Endothelial cell of umbilical vein (primary cell): Measurements from ENCODE around the gene SSTR5. TPM values are rescaled to one million over a fixed set of nuclear protein-coding genes. Genes with fewer than 3 reads are reported as not detected.
A peak's percentile ranks its signal among the peaks of the same experiment; 100 is the strongest.

ENCODE experiments used
- BruUV-seq: library from RNA; stranded (reverse); fragments of 400-500 nt; replicated peaks from 2 replicates; lab custom pipeline; 2021; lab: Mats Ljungman, UMichigan
- CTCF ChIA-PET: fragments of 300-600, 350-600 bp; sonication (Branson Sonifier 250); formaldehyde crosslinking; loops from one replicate; lab custom pipeline; 2021; ENCODE audit warnings: antibody characterized with exemption, inconsistent platforms; lab: Charles Lee
- POLR2A ChIA-PET: fragments of 300-600, 350-600 bp; sonication (Branson Sonifier 250); formaldehyde crosslinking; loops from one replicate; lab custom pipeline; 2021; ENCODE audit warnings: antibody characterized with exemption, inconsistent platforms; lab: Charles Lee
- DNase-seq: peaks from one replicate; pipeline ENCODE4 v3.0.0-alpha.2; 2011; ENCODE audit warnings: low read depth, low spot score
- FAIRE-seq: peaks from 2 replicates; lab custom pipeline; 2011; peaks lifted over from hg19 to GRCh38; lab: Jason Lieb, UNC
- H2AFZ ChIP-seq: 2 replicates; pipeline ENCODE4 v1.6.0; 2012; ENCODE audit warnings: low read depth, low read length, control low read depth, inconsistent platforms
- H3K27ac ChIP-seq: 2 replicates; pipeline ENCODE4 v1.5.1; 2011; ENCODE audit warnings: low read depth, mild to moderate bottlenecking, control low read depth, low read length, moderate library complexity; ENCODE audit not compliant: insufficient read depth
- H3K27me3 ChIP-seq, 2 experiments: 2 replicates each; pipeline versions ENCODE4 v1.6.0 to v1.6.1; 2011; ENCODE audit warnings: low read length in 2 of 2, mixed read lengths in 1 of 2; ENCODE audit not compliant: control insufficient read depth in 2 of 2, insufficient read depth in 2 of 2
- H3K36me3 ChIP-seq, 2 experiments: 2 replicates in 1 of 2; 3 replicates in 1 of 2; pipeline ENCODE4 v1.5.1; 2011; ENCODE audit warnings: low read length in 2 of 2, mild to moderate bottlenecking in 1 of 2, moderate library complexity in 1 of 2; ENCODE audit not compliant: control insufficient read depth in 2 of 2, insufficient read depth in 2 of 2; ENCODE audit errors: extremely low read depth in 1 of 2
- H3K4me1 ChIP-seq: 3 replicates; pipeline ENCODE4 v1.5.1; 2011; ENCODE audit warnings: mild to moderate bottlenecking, low read length; ENCODE audit not compliant: control insufficient read depth, insufficient read depth; ENCODE audit errors: extremely low read depth
- H3K4me2 ChIP-seq: 2 replicates; pipeline ENCODE4 v1.6.1; 2011; ENCODE audit warnings: low read length, control low read depth, mixed read lengths; ENCODE audit not compliant: insufficient read depth
- H3K4me3 ChIP-seq, 3 experiments: fragments of 200-600 bp in 1 of 3; sonication (generic), shearing (Covaris generic) in 1 of 3; replicated peaks in 1 of 3; 2 replicates each; pipeline ENCODE4 v1.5.1; 2011 to 2016; ENCODE audit warnings: control low read depth in 3 of 3, low read length in 3 of 3, mild to moderate bottlenecking in 2 of 3, inconsistent platforms in 1 of 3, low read depth in 1 of 3, moderate library complexity in 1 of 3; ENCODE audit not compliant: insufficient read depth in 1 of 3
- H3K79me2 ChIP-seq: 2 replicates; pipeline ENCODE4 v1.6.0; 2012; ENCODE audit warnings: low read length, inconsistent platforms; ENCODE audit not compliant: control insufficient read depth, insufficient read depth
- H3K9ac ChIP-seq: replicated peaks from 2 replicates; pipeline ENCODE3; 2011; ENCODE audit warnings: low read length, control low read depth; ENCODE audit not compliant: insufficient read depth; ENCODE audit errors: extremely low read depth
- H3K9me1 ChIP-seq: replicated peaks from 3 replicates; pipeline ENCODE4 v1.6.0; 2011; ENCODE audit warnings: mild to moderate bottlenecking, low read length; ENCODE audit not compliant: control insufficient read depth, insufficient read depth; ENCODE audit errors: extremely low read depth
- H3K9me3 ChIP-seq: replicated peaks from 2 replicates; pipeline ENCODE4 v1.5.1; 2012; ENCODE audit warnings: low read length, inconsistent platforms; ENCODE audit not compliant: control insufficient read depth, insufficient read depth
- H4K20me1 ChIP-seq: replicated peaks from 2 replicates; pipeline ENCODE3; 2011; ENCODE audit warnings: mild to moderate bottlenecking, low read length; ENCODE audit not compliant: control insufficient read depth, insufficient read depth; ENCODE audit errors: extremely low read depth
- CTCF ChIP-seq, 2 donors: IDR thresholded peaks; 1 replicate in 1 of 2; 2 replicates in 1 of 2; pipeline ENCODE4 v1.5.1; 2011; ENCODE audit warnings: low read length in 2 of 2, mild to moderate bottlenecking in 2 of 2, moderate library complexity in 2 of 2, control low read depth in 1 of 2, inconsistent platforms in 1 of 2, low read depth in 1 of 2; ENCODE audit not compliant: insufficient read depth in 1 of 2; ENCODE audit errors: extremely low read depth in 1 of 2
- MAX ChIP-seq: IDR thresholded peaks from 2 replicates; pipeline ENCODE4 v1.6.1; 2011; ENCODE audit not compliant: insufficient read depth, insufficient read length
- POLR2A ChIP-seq: IDR thresholded peaks from 2 replicates; pipeline ENCODE4 v1.6.1; 2012; ENCODE audit warnings: low read depth, mild to moderate bottlenecking, control low read depth, low read length
- POLR2AphosphoS5 ChIP-seq: IDR thresholded peaks from 2 replicates; pipeline ENCODE4 v1.6.1; 2012; ENCODE audit warnings: low read depth, mild to moderate bottlenecking, control low read depth, low read length, moderate library complexity; ENCODE audit not compliant: insufficient read depth
- dilution Hi-C: fragments of 300-500 bp; cut with MboI; formaldehyde crosslinking; loops from one replicate; pipeline ENCODE4 v1.15.0; 2019; ENCODE audit warnings: low sequenced_read_pairs; ENCODE audit not compliant: extremely low pct_ligation_motif_present
- intact Hi-C: fragments of 100-400 bp; cut with micrococcal nuclease; formaldehyde crosslinking; loops from one replicate; pipeline ENCODE4 v1.10.0; 2022
- polyA plus RNA-seq, 4 experiments: library from polyadenylated mRNA; depleted of rRNA in 3 of 4; stranded (reverse) in 3 of 4; unstranded in 1 of 4; fragments of >200 nt; gene quantifications; 2 replicates each; pipeline versions ENCODE4 v1.2.1 to v1.2.3, GENCODE V29; 2011 to 2012; ENCODE audit warnings: missing spikeins in 1 of 4
- total RNA-seq: library from RNA; stranded (reverse); gene quantifications from 2 replicates; pipeline ENCODE4 v1.2.3, GENCODE V29; 2021

Gene SSTR5
- total and polyA plus RNA-seq, 2 donors (not counting 3 experiments of a cell fraction or from before 2014, with no cell fraction given), result 0.24 to 0.52 TPM

- no peaks in the 10 kb centered on the region for H3K27me3 ChIP-seq
- H3K4me3 ChIP-seq, result no peak overlapping the region
- H3K9me3 ChIP-seq, result no peaks in the 10 kb centered on the region
- no peak overlapping the region for H3K4me2 ChIP-seq
- H3K9ac ChIP-seq, result no peak overlapping the region
- H3K79me2 ChIP-seq, result no peaks in the 10 kb centered on the region
- POLR2A ChIA-PET, result no interaction called here
- H4K20me1 ChIP-seq, result no peaks in the 10 kb centered on the region
- peak; percentile 81 for TF ChIP-seq MAX
- TF ChIP-seq CTCF (IDR thresholded peaks at IDR 0.05; ENCODE audit: extremely low read depth in 1 of 2, insufficient read depth in 1 of 2, low read depth in 1 of 2, low read length in 2 of 2), result peak; percentile 73 to 99
- TF ChIP-seq POLR2AphosphoS5, result no peak
- dilution Hi-C loops, result no loop called here
- no TSS peak for BruUV-seq
- H3K4me1 ChIP-seq, result no peaks in the 10 kb centered on the region
- H2AFZ ChIP-seq, result no peak overlapping the region
- intact Hi-C loops, result loop anchor here (1.0 kb wide), 1 partner anchor 88 kb away; no protein-coding TSS in a partner anchor
- DNase-seq (peak; percentile 57), FAIRE-seq (peak; percentile 55)
- CTCF ChIA-PET, result interaction anchor here (0.7 kb wide), 1 partner anchor 37 kb away, joined by 3 read pairs; no protein-coding TSS in a partner anchor
- H3K9me1 ChIP-seq, result no peaks in the 10 kb centered on the region
- no peaks in the 10 kb centered on the region for H3K36me3 ChIP-seq
- H3K27ac ChIP-seq, result no peak overlapping the region
These were observed 33.5 kb downstream of the SSTR5 start for GRCh38 chr16:1105888-1106620.

GRCh38 chr16:1106659-1107058 lies 34.1 kb downstream of the SSTR5 start:
- BruUV-seq, result no TSS peak
- Histone ChIP-seq H4K20me1 (no peaks in the 10 kb centered on the region), H3K9me3 (no peaks in the 10 kb centered on the region), H3K27ac (no peak overlapping the region), H3K36me3 (no peaks in the 10 kb centered on the region), H3K4me1 (no peaks in the 10 kb centered on the region), H3K4me3 (no peak overlapping the region), H3K9me1 (no peaks in the 10 kb centered on the region), H3K27me3 (no peaks in the 10 kb centered on the region), H2AFZ (no peak overlapping the region), H3K9ac (no peak overlapping the region), H3K4me2 (no peak overlapping the region), H3K79me2 (no peaks in the 10 kb centered on the region)
- FAIRE-seq (no peak), DNase-seq (no peak)
- ChIA-PET POLR2A (no interaction called here), CTCF (no interaction called here)
- intact Hi-C loops, result loop anchor here (1.0 kb wide), 1 partner anchor 88 kb away; no protein-coding TSS in a partner anchor
- TF ChIP-seq CTCF (IDR thresholded peaks at IDR 0.05; ENCODE audit: extremely low read depth in 1 of 2, insufficient read depth in 1 of 2, low read depth in 1 of 2, low read length in 2 of 2) (no peak), POLR2A (no peak)
- dilution Hi-C loops, result no loop called here
